ENCODE measurements around the gene SLC38A7. TPM values are rescaled to one million over a fixed set of nuclear protein-coding genes. Genes with fewer than 3 reads are reported as not detected.

Gene SLC38A7
- total RNA-seq: 31.7 and 31.8 TPM in 2 replicates
- long read RNA-seq, full-length matches to known transcripts: 24 of 36 reads
- long read RNA-seq, partial matches to known transcripts: 3 of 36 reads
- long read RNA-seq, other reads (novel, unspliced or antisense): 9 of 36 reads

- H3K4me3 Mint-ChIP-seq: peak within 1 kb of the TSS; percentile 98
- H3K27ac Mint-ChIP-seq (ENCODE audit: unreplicated experiment): peak within 1 kb of the TSS; percentile 89
- no peak for TF ChIP-seq CTCF (conservative IDR thresholded peaks at IDR 0.05)
- H3K4me1 Mint-ChIP-seq: peaks cover 18% of the 10 kb centered on the region
- H3K36me3 Mint-ChIP-seq (ENCODE audit: low read depth): no peaks in the 10 kb centered on the region
- no peaks in the 10 kb centered on the region for H3K9me3 Mint-ChIP-seq
- peak; percentile 76 for DNase-seq (ENCODE audit: low read depth, low spot score)
- peaks cover 7% of the 10 kb centered on the region for H3K27me3 Mint-ChIP-seq (ENCODE audit: low read depth)
Measured at GRCh38 chr16:58684354-58685083, at the start of gene SLC38A7. SLC38A7 (minus strand) TSS chr16:58684770; CDS start chr16:58680126, 4,644 bp downstream.

GRCh38 chr16:58733671-58734458 lies 49.3 kb upstream of the SLC38A7 start, which contains the start of gene GOT2:
GOT2 (minus strand) TSS chr16:58734316; CDS start chr16:58734228, 88 bp downstream.
- Mint-ChIP-seq H3K9me3 (no peaks in the 10 kb centered on the region), H3K27ac (ENCODE audit: unreplicated experiment) (peak within 1 kb of the TSS; percentile 99), H3K36me3 (ENCODE audit: low read depth) (no peaks in the 10 kb centered on the region), H3K4me1 (peaks cover 24% of the 10 kb centered on the region), H3K4me3 (peak within 1 kb of the TSS; percentile 99), H3K27me3 (ENCODE audit: low read depth) (peaks cover 2% of the 10 kb centered on the region)
- peak; percentile 82 for DNase-seq (ENCODE audit: low read depth, low spot score)
- peak; percentile 91 for TF ChIP-seq CTCF (conservative IDR thresholded peaks at IDR 0.05)

GRCh38 chr16:58733248-58733670 lies 48.7 kb upstream of the SLC38A7 start:
- Mint-ChIP-seq H3K27me3 (ENCODE audit: low read depth) (peaks cover 2% of the 10 kb centered on the region), H3K4me1 (peaks cover 25% of the 10 kb centered on the region), H3K4me3 (peak overlapping the region; percentile 88), H3K36me3 (ENCODE audit: low read depth) (no peaks in the 10 kb centered on the region), H3K27ac (ENCODE audit: unreplicated experiment) (peak overlapping the region; percentile 32), H3K9me3 (no peaks in the 10 kb centered on the region)
- no peak for TF ChIP-seq CTCF (conservative IDR thresholded peaks at IDR 0.05)
- DNase-seq (ENCODE audit: low read depth, low spot score): no peak

- Mint-ChIP-seq H3K9me3 (no peaks in the 10 kb centered on the region), H3K27me3 (ENCODE audit: low read depth) (no peaks in the 10 kb centered on the region), H3K27ac (ENCODE audit: unreplicated experiment) (no peak overlapping the region), H3K4me1 (peaks cover 25% of the 10 kb centered on the region), H3K36me3 (ENCODE audit: low read depth) (no peaks in the 10 kb centered on the region), H3K4me3 (peak overlapping the region; percentile 88)
- TF ChIP-seq CTCF (conservative IDR thresholded peaks at IDR 0.05): no peak
- DNase-seq (ENCODE audit: low read depth, low spot score): no peak
Measured at GRCh38 chr16:58732545-58733247, 48.1 kb upstream of the SLC38A7 start.

GRCh38 chr16:58730724-58731370 lies 46.3 kb upstream of the SLC38A7 start:
- Mint-ChIP-seq H3K4me3 (peak overlapping the region; percentile 61), H3K9me3 (no peaks in the 10 kb centered on the region), H3K36me3 (ENCODE audit: low read depth) (no peaks in the 10 kb centered on the region), H3K27ac (ENCODE audit: unreplicated experiment) (no peak overlapping the region), H3K4me1 (peaks cover 25% of the 10 kb centered on the region), H3K27me3 (ENCODE audit: low read depth) (no peaks in the 10 kb centered on the region)
- DNase-seq (ENCODE audit: low read depth, low spot score): no peak
- TF ChIP-seq CTCF (conservative IDR thresholded peaks at IDR 0.05): no peak

All from neural crest cell (in vitro differentiated cells).